HuH-7.5 (cell line): ENCODE data around the gene KIAA1614.
"Not testable (repeated sequence)": the region's sequence is repeated elsewhere in the genome, so short reads cannot be mapped to it uniquely, and the experiment has no call there.

Experiments used
- DNase-seq: peaks from one replicate; pipeline ENCODE4 v3.0.0; 2011; ENCODE audit warnings: low spot score

Gene KIAA1614

DNA sequence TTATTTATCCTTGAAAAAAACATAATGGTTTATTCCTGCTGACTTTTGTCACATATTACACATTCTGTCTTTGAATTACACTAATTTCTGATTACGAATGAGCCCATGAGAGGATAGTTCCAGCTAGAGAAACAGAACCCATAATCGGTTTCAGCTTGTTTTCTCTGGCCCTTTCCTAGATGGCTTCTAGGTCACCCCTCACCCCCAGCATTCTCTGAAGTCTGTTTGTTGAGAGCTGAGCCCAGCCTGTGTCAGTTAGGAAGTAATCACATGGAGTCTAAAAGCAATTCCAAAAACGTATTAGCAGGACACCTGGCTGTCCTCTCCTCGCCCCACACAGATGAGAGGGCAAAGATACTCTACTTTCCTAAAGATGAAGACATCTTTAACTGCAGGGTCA is 48.9 kb downstream of the KIAA1614 start:
- DNase-seq = no peak

- DNase-seq = no peak
These were observed 49.5 kb downstream of the KIAA1614 start for GRCh38 chr1:180962178-180962577.

- DNase-seq = no peak
These were observed 51.4 kb downstream of the KIAA1614 start for GRCh38 chr1:180964056-180964455.

DNA sequence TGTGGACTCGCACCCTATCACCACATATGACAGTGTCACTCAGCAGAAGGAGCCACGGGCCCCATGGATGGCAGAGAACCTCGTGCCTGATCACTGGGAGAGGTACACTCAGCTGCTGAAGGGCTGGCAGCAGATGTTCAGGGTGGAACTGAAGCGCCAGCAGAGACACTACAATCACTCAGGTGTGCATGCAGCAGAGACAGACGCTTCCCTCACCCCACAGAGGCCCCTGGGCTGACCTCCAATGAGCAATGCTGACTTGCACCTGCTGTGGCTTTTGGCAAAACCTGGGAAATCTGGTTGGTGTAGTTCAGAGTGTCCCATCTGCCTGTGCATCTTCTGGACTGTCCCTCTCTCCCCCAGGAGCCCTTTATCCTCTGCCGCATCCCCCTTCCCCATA is 51.9 kb downstream of the KIAA1614 start:
- no peak for DNase-seq

GRCh38 chr1:180966312-180966711 is 53.6 kb downstream of the KIAA1614 start:
- DNase-seq = no peak

GRCh38 chr1:180966744-180967536 is 54.2 kb downstream of the KIAA1614 start:
- no peak for DNase-seq

GRCh38 chr1:180967558-180967957 is 54.9 kb downstream of the KIAA1614 start:
- DNase-seq = no peak

GRCh38 chr1:180968834-180969233 is 56.1 kb downstream of the KIAA1614 start:
- DNase-seq = not testable (repeated sequence)

DNA sequence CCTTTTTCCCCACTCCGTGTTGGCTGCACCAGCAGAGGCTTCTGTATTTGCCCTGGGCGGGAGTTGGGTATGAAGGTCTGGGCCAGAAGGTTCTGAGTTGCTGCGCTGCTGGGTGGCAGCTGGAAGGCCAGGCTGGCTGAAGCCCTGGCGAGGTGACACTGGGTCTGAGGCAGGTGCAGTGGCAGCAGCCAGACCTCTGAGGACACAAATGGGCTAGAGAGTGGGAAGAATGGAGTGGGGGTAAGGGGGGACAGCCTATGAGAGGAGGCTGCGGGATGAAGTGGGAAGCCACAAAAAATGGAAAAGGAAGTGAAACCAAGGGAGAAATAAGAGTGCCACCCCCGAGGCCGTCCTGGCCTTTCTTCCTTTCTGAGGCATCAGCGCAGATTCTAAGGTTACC is 56.7 kb downstream of the KIAA1614 start:
- DNase-seq = no peak

- DNase-seq = no peak
These were observed 57.8 kb downstream of the KIAA1614 start for GRCh38 chr1:180970333-180971079.

- no peak for DNase-seq
These were observed 58.7 kb downstream of the KIAA1614 start for GRCh38 chr1:180971273-180971997.

GRCh38 chr1:180973369-180973768 is 60.7 kb downstream of the KIAA1614 start:
- no peak for DNase-seq

DNA sequence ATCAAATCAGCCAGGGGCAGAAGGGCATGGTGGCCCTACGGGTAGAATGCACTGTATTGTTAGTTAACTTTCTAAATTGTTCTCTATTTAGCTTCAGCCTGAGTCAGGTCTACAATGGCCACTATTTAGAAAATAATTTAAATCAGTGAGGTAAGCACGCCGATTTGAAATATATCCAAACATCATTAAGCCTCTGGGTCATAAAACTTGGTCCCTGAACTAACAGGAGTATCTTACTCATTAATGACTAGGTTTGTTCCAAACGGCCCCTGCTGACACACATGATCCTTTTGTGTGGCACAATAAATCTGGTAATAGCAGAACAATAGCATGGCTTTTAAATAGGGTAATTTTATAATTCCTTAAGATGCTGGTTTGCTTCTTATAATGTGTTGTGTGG is 61.5 kb downstream of the KIAA1614 start:
- DNase-seq = no peak

GRCh38 chr1:180975551-180975950 is 62.9 kb downstream of the KIAA1614 start:
- no peak for DNase-seq

DNA sequence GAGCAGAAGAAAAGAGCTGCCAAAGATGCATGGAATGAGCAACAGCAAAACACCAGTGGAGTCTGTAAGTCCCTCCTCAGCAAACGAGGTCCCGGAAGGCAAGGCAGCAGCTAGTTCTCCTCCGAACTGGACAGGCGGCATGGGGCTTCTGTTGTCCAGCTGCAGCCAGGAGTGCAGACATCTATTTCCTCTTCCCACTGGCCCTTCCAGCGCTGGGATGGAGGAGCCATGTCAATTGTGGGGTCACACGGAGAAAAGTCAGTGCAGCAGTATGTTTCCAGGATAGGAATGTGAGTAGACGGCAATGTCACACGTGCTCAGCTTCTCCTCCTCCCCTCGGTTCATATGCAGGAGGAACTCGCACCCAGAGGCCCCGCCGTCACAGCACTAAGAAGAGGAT is 63.5 kb downstream of the KIAA1614 start:
- DNase-seq = no peak

DNA sequence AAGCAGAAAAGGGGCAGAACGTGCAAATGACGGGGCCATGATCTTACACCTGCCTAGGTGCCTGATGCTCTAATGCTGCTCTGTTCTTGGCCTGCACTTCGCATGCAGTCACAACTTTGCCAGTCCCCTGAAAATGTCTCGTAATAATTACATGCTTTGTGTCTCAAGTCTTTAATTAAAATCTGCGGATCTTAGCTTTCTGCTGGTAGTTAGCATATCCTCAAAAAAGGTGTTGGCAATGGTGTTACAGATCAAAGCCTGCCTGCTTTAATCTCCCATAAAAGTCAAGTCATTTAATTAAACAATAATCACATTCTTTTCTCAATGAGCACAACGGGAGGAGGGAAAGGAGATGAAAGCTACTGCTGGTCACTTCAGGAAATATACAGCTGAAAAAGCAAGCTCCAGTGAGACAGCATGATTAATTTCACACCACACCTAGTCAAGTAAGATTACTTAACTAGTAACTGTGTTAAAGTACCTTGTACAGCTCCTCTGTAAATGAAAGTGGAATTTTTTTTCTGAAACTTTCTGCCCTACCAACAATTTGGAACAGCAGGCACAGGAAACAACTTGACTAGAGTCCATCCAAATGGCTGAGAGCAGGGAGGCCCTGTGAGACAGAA is 64.1 kb downstream of the KIAA1614 start:
- DNase-seq = no peak

DNA sequence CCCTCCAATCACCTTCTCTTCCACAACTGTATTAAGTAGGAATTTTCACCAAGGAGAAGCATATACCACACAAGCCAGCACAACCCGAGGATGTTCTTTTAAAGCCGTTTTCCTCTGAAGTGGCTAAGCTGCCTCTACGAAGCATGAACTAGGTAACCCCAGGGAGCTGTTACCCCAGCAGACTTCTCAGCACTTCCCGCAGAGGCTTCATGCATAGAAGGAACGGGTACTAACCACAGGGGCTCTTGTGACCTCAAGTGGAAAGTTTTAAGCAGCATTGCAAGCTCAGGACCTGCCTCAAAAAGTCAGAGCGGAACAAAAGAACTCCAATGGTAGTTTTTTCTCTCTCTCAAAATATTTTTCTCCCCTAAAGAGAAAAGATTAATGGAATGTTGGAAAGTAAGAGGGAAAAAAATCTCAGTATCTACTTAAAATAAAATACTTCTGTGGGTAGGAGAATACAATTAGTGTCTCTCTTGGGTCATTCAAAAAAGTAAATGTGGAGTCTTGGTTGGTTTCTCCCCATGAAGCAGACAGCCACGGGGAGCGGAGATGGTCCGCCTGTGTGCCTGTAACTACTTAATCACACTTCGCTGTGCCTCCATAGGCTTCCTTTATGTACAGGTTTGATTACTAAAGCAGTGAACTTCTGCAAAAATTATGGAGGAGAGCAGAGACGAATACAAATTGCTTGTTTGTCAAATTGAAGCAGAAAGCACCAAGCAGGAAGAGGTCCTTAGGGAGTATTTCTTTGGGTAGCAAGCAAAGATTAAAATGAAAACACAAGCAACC is 69.1 kb downstream of the KIAA1614 start:
- no peak for DNase-seq

DNA sequence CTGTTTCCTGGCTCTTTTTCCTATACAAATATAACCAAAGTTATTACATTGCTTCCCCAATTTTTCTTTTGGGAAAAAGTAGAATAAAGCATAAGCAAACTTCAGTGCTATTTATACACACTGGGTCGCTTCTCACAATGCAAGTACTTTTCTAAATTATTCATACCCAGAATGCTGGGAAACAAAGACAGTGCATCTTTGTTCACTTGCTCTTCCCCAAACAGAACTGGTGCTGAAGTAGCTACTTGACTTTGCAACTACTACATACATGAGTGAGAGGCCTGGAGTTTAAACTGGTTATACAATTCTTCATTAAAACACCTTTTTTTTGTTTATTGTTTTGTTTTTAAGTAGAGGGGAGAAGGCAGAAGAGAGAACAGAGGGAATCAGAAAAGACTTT is 69.7 kb downstream of the KIAA1614 start:
- DNase-seq = no peak

- no peak for DNase-seq
These were observed 75.6 kb downstream of the KIAA1614 start for GRCh38 chr1:180988253-180988752.

DNA sequence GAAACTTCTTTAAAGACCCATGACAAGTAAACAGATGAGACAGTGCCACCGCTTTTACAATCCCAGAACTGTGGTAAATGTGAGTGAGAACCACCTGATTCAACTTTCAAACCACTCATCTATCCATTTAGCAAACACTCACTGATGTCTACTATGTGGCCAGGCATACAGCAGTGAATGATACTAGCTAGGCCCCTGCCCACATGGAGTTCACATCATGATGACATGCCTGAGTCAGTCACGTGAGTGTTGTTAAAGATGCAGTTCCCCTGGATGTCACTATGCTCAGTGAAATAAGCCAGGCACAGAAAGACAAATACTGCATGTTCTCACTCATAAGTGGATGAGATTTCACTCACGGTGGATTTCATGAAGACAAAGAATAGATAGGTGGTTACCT is 81.6 kb downstream of the KIAA1614 start:
- no peak for DNase-seq

- no peak for DNase-seq
These were observed 85.3 kb downstream of the KIAA1614 start for GRCh38 chr1:180997843-180998504.
